ENCODE data around the gene PVALB. TPM values are rescaled to one million over a fixed set of nuclear protein-coding genes. Genes with fewer than 3 reads are reported as not detected.

Gene PVALB
- polyA plus RNA-seq, 3 donors = 0.65 TPM; not detected in 2

- no peak for TF ChIP-seq CTCF (IDR thresholded peaks at IDR 0.05)
- peaks cover 94% of the 10 kb centered on the region for H3K4me1 Mint-ChIP-seq
- peak; percentile 95 to 98 (median 97) for DNase-seq
These were observed 44.2 kb upstream of the PVALB start, which contains the start of gene NCF4 for GRCh38 chr22:36860821-36861659. TSS of gene NCF4 (plus strand) at chr22:36861006. CDS start at chr22:36861172, 166 bp downstream.

GRCh38 chr22:36860438-36860820 lies 43.6 kb upstream of the PVALB start:
- H3K36me3 ChIP-seq (replicated peaks in 1 of 2; ENCODE audit: control insufficient read depth in 1 of 2, insufficient read depth in 2 of 2, low read length in 2 of 2) = peaks cover 7 to 15% of the 10 kb centered on the region in 2 donors
- no peak for TF ChIP-seq CTCF (IDR thresholded peaks at IDR 0.05)
- H3K4me1 Mint-ChIP-seq = peaks cover 91% of the 10 kb centered on the region
- H3K4me2 ChIP-seq (replicated peaks; ENCODE audit: extremely low read depth, low read length, poor library complexity, severe bottlenecking) = peak overlapping the region; percentile 73
- H3K36me3 Mint-ChIP-seq = peaks cover 18 to 20% of the 10 kb centered on the region in 2 donors
- H4K20me1 ChIP-seq (ENCODE audit: insufficient read depth, low read length) = peaks cover 30% of the 10 kb centered on the region
- H3K27me3 Mint-ChIP-seq (ENCODE audit: low read depth in 3 of 3) = peaks cover 0 to 6% (median 0%) of the 10 kb centered on the region in 3 donors
- intact Hi-C loops (cut with micrococcal nuclease) = loop anchor here in 1 of 2 donors (5.0 kb wide), 1 partner anchor 52 kb away; the partner anchor contains the start of gene CSF2RB
- peak overlapping the region; percentile 90 to 93 for H3K27ac ChIP-seq (ENCODE audit: low read depth in 1 of 2, low read length in 2 of 2)
- DNase-seq = no peak
- H3K79me2 ChIP-seq (ENCODE audit: insufficient read depth, low read length) = peaks cover 35% of the 10 kb centered on the region
- no peak overlapping the region for H3K4me3 ChIP-seq (replicated peaks in 1 of 3; ENCODE audit: low read depth in 2 of 3, low read length in 3 of 3)
- peak overlapping the region; percentile 72 to 87 for H3K4me3 Mint-ChIP-seq
- H3K9me3 ChIP-seq (replicated peaks in 1 of 2; ENCODE audit: control insufficient read depth in 1 of 2, insufficient read depth in 1 of 2, low read length in 2 of 2) = no peaks in the 10 kb centered on the region
- WGBS (ENCODE audit: insufficient coverage) = no CpG with 5 or more reads among the region's 2 CpGs
- H2AFZ ChIP-seq (ENCODE audit: insufficient read depth, low read depth, low read length, poor library complexity, severe bottlenecking) = no peak overlapping the region
- no peaks in the 10 kb centered on the region for H3K27me3 ChIP-seq (ENCODE audit: control insufficient read depth in 2 of 2, insufficient read depth in 2 of 2, low read length in 2 of 2)
- peak overlapping the region; percentile 85 to 95 (median 90) for H3K27ac Mint-ChIP-seq
- peaks cover 87 to 93% of the 10 kb centered on the region in 2 donors for H3K4me1 ChIP-seq (ENCODE audit: control insufficient read depth in 1 of 2, insufficient read depth in 2 of 2, low read length in 2 of 2)
- H3K9ac ChIP-seq (ENCODE audit: insufficient read depth, low read length, poor library complexity, severe bottlenecking) = peak overlapping the region; percentile 86
- H3K9me3 Mint-ChIP-seq = peaks cover 0 to 2% (median 0%) of the 10 kb centered on the region in 7 donors

More at GRCh38 chr22:36860821-36861659, 44.2 kb upstream of the PVALB start, which contains the start of gene NCF4:
- 14% methylated on average over 11 of the region's 17 CpGs for WGBS (ENCODE audit: insufficient coverage)
- Histone ChIP-seq H3K4me2 (replicated peaks; ENCODE audit: extremely low read depth, low read length, poor library complexity, severe bottlenecking) (peak within 1 kb of the TSS; percentile 73), H3K27ac (ENCODE audit: low read depth in 1 of 2, low read length in 2 of 2) (peak within 1 kb of the TSS; percentile 90 to 93), H4K20me1 (ENCODE audit: insufficient read depth, low read length) (peaks cover 36% of the 10 kb centered on the region), H3K36me3 (replicated peaks in 1 of 2; ENCODE audit: control insufficient read depth in 1 of 2, insufficient read depth in 2 of 2, low read length in 2 of 2) (peaks cover 13 to 21% of the 10 kb centered on the region in 2 donors), H3K79me2 (ENCODE audit: insufficient read depth, low read length) (peaks cover 35% of the 10 kb centered on the region), H3K4me3 (replicated peaks in 1 of 3; ENCODE audit: low read depth in 2 of 3, low read length in 3 of 3) (peak within 1 kb of the TSS; percentile 27 to 73 (median 53)), H3K27me3 (ENCODE audit: control insufficient read depth in 2 of 2, insufficient read depth in 2 of 2, low read length in 2 of 2) (no peaks in the 10 kb centered on the region), H3K4me1 (ENCODE audit: control insufficient read depth in 1 of 2, insufficient read depth in 2 of 2, low read length in 2 of 2) (peaks cover 86 to 91% of the 10 kb centered on the region in 2 donors), H3K9ac (ENCODE audit: insufficient read depth, low read length, poor library complexity, severe bottlenecking) (peak within 1 kb of the TSS; percentile 86), H3K9me3 (replicated peaks in 1 of 2; ENCODE audit: control insufficient read depth in 1 of 2, insufficient read depth in 1 of 2, low read length in 2 of 2) (no peaks in the 10 kb centered on the region), H2AFZ (ENCODE audit: insufficient read depth, low read depth, low read length, poor library complexity, severe bottlenecking) (peak within 1 kb of the TSS; percentile 59)
- H3K9me3 Mint-ChIP-seq = peaks cover 0 to 2% (median 0%) of the 10 kb centered on the region in 7 donors
- peaks cover 24 to 26% of the 10 kb centered on the region in 2 donors for H3K36me3 Mint-ChIP-seq
- H3K27ac Mint-ChIP-seq = peak within 1 kb of the TSS; percentile 85 to 95 (median 90)
- peaks cover 0 to 6% (median 0%) of the 10 kb centered on the region in 3 donors for H3K27me3 Mint-ChIP-seq (ENCODE audit: low read depth in 3 of 3)
- H3K4me3 Mint-ChIP-seq = peak within 1 kb of the TSS; percentile 72 to 87
- intact Hi-C loops (cut with micrococcal nuclease) = loop anchor here in 1 of 2 donors (5.0 kb wide), 1 partner anchor 51 kb away; the partner anchor contains the start of gene CSF2RB

All from CD14-positive monocyte (primary cell).